Nephron (organoid): ENCODE measurements around the gene TMEM140.

Experiments used
- H3K27ac Mint-ChIP-seq, 3 experiments: 2 replicates each; pipeline ENCODE4 v1.8.0; 2020; ENCODE audit warnings: mixed read lengths in 3 of 3, mild to moderate bottlenecking in 2 of 3, moderate library complexity in 1 of 3
- H3K27me3 Mint-ChIP-seq: 2 replicates; pipeline ENCODE4 v1.8.0; 2021; ENCODE audit warnings: low read depth, mild to moderate bottlenecking, moderate library complexity, mixed read lengths
- H3K36me3 Mint-ChIP-seq: 2 replicates; pipeline ENCODE4 v1.8.0; 2020; ENCODE audit warnings: low read depth, mixed read lengths
- H3K4me1 Mint-ChIP-seq: 2 replicates; pipeline ENCODE4 v1.8.0; 2020; ENCODE audit warnings: mixed read lengths
- H3K4me3 Mint-ChIP-seq, 3 experiments: 2 replicates each; pipeline ENCODE4 v1.8.0; 2020; ENCODE audit warnings: mild to moderate bottlenecking in 3 of 3, mixed read lengths in 3 of 3, moderate library complexity in 2 of 3
- H3K9me3 Mint-ChIP-seq: 2 replicates; pipeline ENCODE4 v1.8.0; 2020; ENCODE audit warnings: mixed read lengths
- TF ChIP-seq, protein P1 (sequence below), 3 experiments: fragments of 200-600 bp; sonication (generic); IDR thresholded peaks; one replicate each; pipeline ENCODE4 v1.5.0; 2021; ENCODE audit warnings: antibody characterized with exemption in 3 of 3; ENCODE audit not compliant: unreplicated experiment in 3 of 3

The TMEM140 gene

DNA sequence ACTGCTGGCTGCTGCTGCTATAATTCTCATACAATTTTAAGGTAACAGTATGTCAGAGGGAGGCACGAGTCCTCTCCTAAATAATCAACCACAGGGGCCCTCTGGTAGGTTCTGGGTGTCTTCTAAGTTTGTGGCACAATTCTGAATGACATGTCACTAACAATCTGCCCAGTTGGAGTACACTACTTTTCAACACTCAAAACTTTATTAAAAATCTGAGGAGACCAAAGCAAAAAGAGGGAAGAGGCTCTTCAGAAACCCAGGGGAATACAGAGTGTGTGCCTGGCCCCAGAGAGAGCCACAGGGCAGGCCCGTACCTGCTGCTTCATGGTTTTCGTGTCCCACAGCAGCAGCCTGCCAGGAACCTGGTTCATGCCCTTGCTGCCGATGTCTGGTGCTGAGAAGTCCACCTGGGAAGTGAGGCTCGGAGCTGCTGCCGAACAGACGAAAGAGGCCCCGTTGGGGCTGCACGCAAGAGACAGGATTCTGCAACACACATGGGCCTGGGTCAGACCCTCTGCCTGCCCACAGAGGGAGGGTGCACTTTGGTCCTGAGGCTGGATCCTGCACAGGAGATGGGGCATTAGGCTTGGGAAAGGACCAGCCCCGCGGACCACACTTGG is 45.2 kb downstream of the TMEM140 start:
- TF ChIP-seq, protein P1, sequence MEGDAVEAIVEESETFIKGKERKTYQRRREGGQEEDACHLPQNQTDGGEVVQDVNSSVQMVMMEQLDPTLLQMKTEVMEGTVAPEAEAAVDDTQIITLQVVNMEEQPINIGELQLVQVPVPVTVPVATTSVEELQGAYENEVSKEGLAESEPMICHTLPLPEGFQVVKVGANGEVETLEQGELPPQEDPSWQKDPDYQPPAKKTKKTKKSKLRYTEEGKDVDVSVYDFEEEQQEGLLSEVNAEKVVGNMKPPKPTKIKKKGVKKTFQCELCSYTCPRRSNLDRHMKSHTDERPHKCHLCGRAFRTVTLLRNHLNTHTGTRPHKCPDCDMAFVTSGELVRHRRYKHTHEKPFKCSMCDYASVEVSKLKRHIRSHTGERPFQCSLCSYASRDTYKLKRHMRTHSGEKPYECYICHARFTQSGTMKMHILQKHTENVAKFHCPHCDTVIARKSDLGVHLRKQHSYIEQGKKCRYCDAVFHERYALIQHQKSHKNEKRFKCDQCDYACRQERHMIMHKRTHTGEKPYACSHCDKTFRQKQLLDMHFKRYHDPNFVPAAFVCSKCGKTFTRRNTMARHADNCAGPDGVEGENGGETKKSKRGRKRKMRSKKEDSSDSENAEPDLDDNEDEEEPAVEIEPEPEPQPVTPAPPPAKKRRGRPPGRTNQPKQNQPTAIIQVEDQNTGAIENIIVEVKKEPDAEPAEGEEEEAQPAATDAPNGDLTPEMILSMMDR (IDR thresholded peaks at IDR 0.05; ENCODE audit: unreplicated experiment in 3 of 3), result no peak
- H3K27ac Mint-ChIP-seq, result no peak overlapping the region
- H3K4me1 Mint-ChIP-seq, result no peaks in the 10 kb centered on the region
- no peaks in the 10 kb centered on the region for H3K9me3 Mint-ChIP-seq
- no peaks in the 10 kb centered on the region for H3K27me3 Mint-ChIP-seq
- peaks cover 87% of the 10 kb centered on the region for H3K36me3 Mint-ChIP-seq
- no peak overlapping the region for H3K4me3 Mint-ChIP-seq

DNA sequence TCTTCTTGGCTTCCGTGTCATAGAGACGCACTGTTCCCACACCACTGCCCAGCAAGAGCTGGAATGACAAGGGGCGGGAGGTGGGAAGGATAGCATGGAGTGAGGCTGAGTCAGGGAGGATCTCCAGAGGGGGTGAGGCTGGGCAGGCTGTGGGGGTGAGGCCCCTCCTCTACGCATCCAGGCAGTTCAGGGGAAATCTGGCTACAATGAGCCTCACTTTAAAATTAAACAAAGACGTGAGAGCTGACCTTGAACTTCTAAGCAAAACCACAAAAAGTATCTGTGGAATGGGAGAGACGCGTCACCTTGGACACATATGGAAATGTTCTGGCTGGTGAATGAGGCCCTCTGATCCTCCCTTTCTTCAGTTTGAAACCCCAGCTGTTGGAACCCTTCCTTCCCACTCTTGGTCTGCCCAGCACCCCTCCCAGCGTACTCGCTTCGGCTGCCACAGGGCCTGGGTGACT is 45.8 kb downstream of the TMEM140 start:
- H3K27me3 Mint-ChIP-seq, result no peaks in the 10 kb centered on the region
- H3K9me3 Mint-ChIP-seq, result no peaks in the 10 kb centered on the region
- H3K36me3 Mint-ChIP-seq, result peaks cover 87% of the 10 kb centered on the region
- TF ChIP-seq, protein P1 (IDR thresholded peaks at IDR 0.05; ENCODE audit: unreplicated experiment in 3 of 3), result no peak
- H3K4me3 Mint-ChIP-seq, result no peak overlapping the region
- H3K4me1 Mint-ChIP-seq, result no peaks in the 10 kb centered on the region
- H3K27ac Mint-ChIP-seq, result no peak overlapping the region

DNA sequence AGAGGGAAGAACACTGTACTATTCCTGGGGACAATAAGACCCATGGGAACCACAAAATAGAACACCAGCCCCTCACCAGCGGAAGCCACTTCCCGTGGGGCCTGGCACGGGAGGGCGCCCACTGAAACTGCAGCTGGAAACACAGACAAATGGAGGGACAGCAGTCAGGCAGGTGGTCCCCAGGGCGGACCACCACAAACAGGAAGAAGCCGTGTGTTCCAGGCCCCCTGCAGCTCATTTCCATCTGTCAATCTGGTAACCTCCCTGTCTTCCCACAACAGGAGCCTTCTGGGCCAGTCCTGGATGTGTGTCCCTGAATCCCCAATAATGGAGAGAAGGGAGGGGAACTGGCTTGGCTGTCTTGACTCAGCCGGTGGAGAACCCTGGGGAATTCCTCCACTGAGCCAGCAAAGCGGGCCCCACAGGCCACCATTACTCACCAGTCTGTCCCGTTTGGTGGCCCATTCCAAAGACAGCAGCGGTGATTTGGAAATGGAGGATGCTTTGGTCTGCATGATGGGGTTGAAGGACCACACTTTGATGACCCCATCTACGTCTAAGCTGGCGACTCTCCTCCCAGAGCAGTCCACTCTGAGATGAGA is 46.7 kb downstream of the TMEM140 start:
- Mint-ChIP-seq H3K27me3 (no peaks in the 10 kb centered on the region), H3K36me3 (peaks cover 85% of the 10 kb centered on the region), H3K27ac (no peak overlapping the region), H3K9me3 (no peaks in the 10 kb centered on the region), H3K4me1 (no peaks in the 10 kb centered on the region), H3K4me3 (no peak overlapping the region)
- TF ChIP-seq, protein P1 (IDR thresholded peaks at IDR 0.05; ENCODE audit: unreplicated experiment in 3 of 3), result no peak

DNA sequence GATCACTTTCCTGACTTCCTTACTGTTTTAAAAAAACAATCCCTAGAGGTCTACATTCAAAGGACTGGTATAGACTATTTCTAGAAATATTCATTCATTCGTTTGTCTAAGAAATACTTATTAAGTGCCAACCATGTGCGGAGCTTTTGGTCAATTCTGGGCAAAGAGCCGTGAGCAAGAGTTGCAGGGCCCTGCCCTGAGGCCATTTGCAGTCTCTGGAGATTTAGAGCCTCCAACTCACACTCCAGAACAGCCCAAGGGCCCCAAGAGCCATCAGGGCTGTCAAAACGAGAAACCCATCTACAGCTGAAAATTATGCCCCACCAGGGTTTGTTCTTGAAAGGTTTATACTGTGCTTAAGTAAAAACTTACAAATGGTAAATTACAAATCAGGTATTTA is 47.3 kb downstream of the TMEM140 start:
- TF ChIP-seq, protein P1 (IDR thresholded peaks at IDR 0.05; ENCODE audit: unreplicated experiment in 3 of 3), result no peak
- H3K9me3 Mint-ChIP-seq, result no peaks in the 10 kb centered on the region
- H3K27ac Mint-ChIP-seq, result no peak overlapping the region
- H3K4me3 Mint-ChIP-seq, result no peak overlapping the region
- H3K27me3 Mint-ChIP-seq, result no peaks in the 10 kb centered on the region
- peaks cover 81% of the 10 kb centered on the region for H3K36me3 Mint-ChIP-seq
- no peaks in the 10 kb centered on the region for H3K4me1 Mint-ChIP-seq

DNA sequence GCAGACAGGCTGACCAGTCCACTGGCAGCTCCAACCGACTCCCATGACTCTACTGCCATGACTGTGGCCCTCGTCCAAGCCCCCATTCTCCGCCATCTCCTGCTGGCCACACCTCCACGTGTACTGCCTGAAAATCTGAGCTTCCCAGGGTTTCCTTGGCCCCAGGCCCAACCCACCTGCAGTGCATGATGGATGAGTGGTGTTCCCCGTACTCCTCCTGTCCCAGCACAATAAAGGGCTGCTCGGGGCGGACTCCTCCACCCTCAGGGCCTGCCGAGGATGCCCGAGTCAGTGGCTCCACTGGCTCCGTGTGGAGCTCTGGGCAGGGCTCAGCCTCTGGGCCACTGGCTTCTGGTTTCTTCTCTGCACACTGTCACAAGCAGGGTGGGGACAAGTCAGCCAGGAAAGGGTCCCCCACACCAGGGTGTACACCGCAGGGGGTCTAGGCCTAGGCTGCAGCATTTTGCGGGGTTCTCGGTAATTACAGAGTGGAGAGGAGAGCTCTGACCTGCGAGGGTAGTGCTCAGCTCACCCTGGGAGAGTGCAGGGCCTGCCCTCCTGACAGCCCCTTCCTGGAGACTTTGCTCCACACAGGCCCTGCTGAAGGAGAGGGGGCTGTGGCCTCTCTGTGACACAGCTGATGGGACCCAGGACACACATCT is 48.2 kb downstream of the TMEM140 start:
- no peaks in the 10 kb centered on the region for H3K4me1 Mint-ChIP-seq
- H3K27ac Mint-ChIP-seq, result no peak overlapping the region
- H3K4me3 Mint-ChIP-seq, result no peak overlapping the region
- TF ChIP-seq, protein P1 (IDR thresholded peaks at IDR 0.05; ENCODE audit: unreplicated experiment in 3 of 3), result no peak
- H3K9me3 Mint-ChIP-seq, result no peaks in the 10 kb centered on the region
- H3K27me3 Mint-ChIP-seq, result no peaks in the 10 kb centered on the region
- peaks cover 79% of the 10 kb centered on the region for H3K36me3 Mint-ChIP-seq
